Activated naive CD8-positive, alpha-beta T cell treated with anti-CD3 and anti-CD28 coated beads, Interleukin-2, amount 50 U/mL, for 24 hours (primary cell): ENCODE results near the gene GPR25.

ENCODE experiments used
- ATAC-seq: fragments of 150-1000 bp; cut with Tn5 transposase; one replicate; pipeline ENCODE4 v1.10.0; 2021
- DNase-seq: peaks from one replicate; pipeline ENCODE4 v3.0.0; 2021
- H3K27ac Mint-ChIP-seq: one replicate; pipeline ENCODE4 v1.8.0; 2021; ENCODE audit warnings: mild to moderate bottlenecking, mixed read lengths
- H3K27me3 Mint-ChIP-seq: one replicate; pipeline ENCODE4 v1.8.0; 2021; ENCODE audit warnings: mixed read lengths
- H3K36me3 Mint-ChIP-seq: one replicate; pipeline ENCODE4 v1.8.0; 2021; ENCODE audit warnings: low read depth, mixed read lengths
- H3K4me1 Mint-ChIP-seq: one replicate; pipeline ENCODE4 v1.8.0; 2021; ENCODE audit warnings: mixed read lengths
- H3K4me3 Mint-ChIP-seq: one replicate; pipeline ENCODE4 v1.8.0; 2021; ENCODE audit warnings: mild to moderate bottlenecking, moderate library complexity, mixed read lengths
- H3K9me3 Mint-ChIP-seq: one replicate; pipeline ENCODE4 v1.8.0; 2021; ENCODE audit warnings: mixed read lengths

The GPR25 gene

GRCh38 chr1:200862713-200863415 lies 9.9 kb upstream of the GPR25 start:
- ATAC-seq (no peak), DNase-seq (no peak)
- H3K4me3 Mint-ChIP-seq: no peak overlapping the region
- H3K9me3 Mint-ChIP-seq: no peaks in the 10 kb centered on the region
- no peaks in the 10 kb centered on the region for H3K36me3 Mint-ChIP-seq
- peaks cover 44% of the 10 kb centered on the region for H3K4me1 Mint-ChIP-seq
- H3K27me3 Mint-ChIP-seq: peaks cover 6% of the 10 kb centered on the region
- H3K27ac Mint-ChIP-seq: no peak overlapping the region

- H3K36me3 Mint-ChIP-seq: no peaks in the 10 kb centered on the region
Observed at GRCh38 chr1:200866116-200866515, 6.7 kb upstream of the GPR25 start.

GRCh38 chr1:200866521-200866920 lies 6.3 kb upstream of the GPR25 start:
- Mint-ChIP-seq H3K36me3 (no peaks in the 10 kb centered on the region), H3K27me3 (peaks cover 25% of the 10 kb centered on the region), H3K27ac (no peak overlapping the region), H3K9me3 (no peaks in the 10 kb centered on the region), H3K4me1 (peaks cover 54% of the 10 kb centered on the region), H3K4me3 (no peak overlapping the region)
- ATAC-seq (peak; percentile 95), DNase-seq (peak; percentile 67)

More at GRCh38 chr1:200866116-200866515, 6.7 kb upstream of the GPR25 start:
- Mint-ChIP-seq H3K27me3 (peaks cover 20% of the 10 kb centered on the region), H3K4me3 (no peak overlapping the region), H3K9me3 (no peaks in the 10 kb centered on the region), H3K4me1 (peaks cover 54% of the 10 kb centered on the region), H3K27ac (no peak overlapping the region)
- ATAC-seq (no peak), DNase-seq (no peak)

- no peak for ATAC-seq
- Mint-ChIP-seq H3K9me3 (no peaks in the 10 kb centered on the region), H3K4me1 (peaks cover 50% of the 10 kb centered on the region), H3K27ac (no peak overlapping the region), H3K4me3 (no peak overlapping the region), H3K27me3 (peaks cover 31% of the 10 kb centered on the region), H3K36me3 (no peaks in the 10 kb centered on the region)
- no peak for DNase-seq
Observed at GRCh38 chr1:200867018-200867811, 5.6 kb upstream of the GPR25 start.

- no peak overlapping the region for H3K4me3 Mint-ChIP-seq
- ATAC-seq (no peak), DNase-seq (no peak)
- no peak overlapping the region for H3K27ac Mint-ChIP-seq
- H3K9me3 Mint-ChIP-seq: no peaks in the 10 kb centered on the region
- no peaks in the 10 kb centered on the region for H3K36me3 Mint-ChIP-seq
- H3K27me3 Mint-ChIP-seq: peaks cover 44% of the 10 kb centered on the region
- peaks cover 43% of the 10 kb centered on the region for H3K4me1 Mint-ChIP-seq
Observed at GRCh38 chr1:200869376-200869752, 3.4 kb upstream of the GPR25 start.

- ATAC-seq (peak; percentile 33), DNase-seq (peak; percentile 34)
- no peaks in the 10 kb centered on the region for H3K36me3 Mint-ChIP-seq
- no peaks in the 10 kb centered on the region for H3K9me3 Mint-ChIP-seq
- no peak overlapping the region for H3K27ac Mint-ChIP-seq
- H3K4me3 Mint-ChIP-seq: no peak overlapping the region
- H3K27me3 Mint-ChIP-seq: peaks cover 49% of the 10 kb centered on the region
- peaks cover 47% of the 10 kb centered on the region for H3K4me1 Mint-ChIP-seq
Observed at GRCh38 chr1:200869753-200870391, 2.9 kb upstream of the GPR25 start.

- Mint-ChIP-seq H3K27me3 (peaks cover 60% of the 10 kb centered on the region), H3K4me3 (no peak overlapping the region), H3K4me1 (peaks cover 38% of the 10 kb centered on the region), H3K9me3 (no peaks in the 10 kb centered on the region), H3K36me3 (no peaks in the 10 kb centered on the region), H3K27ac (no peak overlapping the region)
- DNase-seq (no peak), ATAC-seq (no peak)
Observed at GRCh38 chr1:200873116-200873670, 412 bp downstream of the GPR25 start.

- Mint-ChIP-seq H3K36me3 (no peaks in the 10 kb centered on the region), H3K27me3 (peaks cover 64% of the 10 kb centered on the region)
- DNase-seq: no peak
Observed at GRCh38 chr1:200873671-200874397, 1.1 kb downstream of the GPR25 start.

GRCh38 chr1:200874694-200875093 lies 1.9 kb downstream of the GPR25 start:
- peaks cover 41% of the 10 kb centered on the region for H3K4me1 Mint-ChIP-seq
- H3K36me3 Mint-ChIP-seq: no peaks in the 10 kb centered on the region
- peaks cover 61% of the 10 kb centered on the region for H3K27me3 Mint-ChIP-seq
- no peak overlapping the region for H3K27ac Mint-ChIP-seq
- no peak overlapping the region for H3K4me3 Mint-ChIP-seq
- no peak for ATAC-seq
- H3K9me3 Mint-ChIP-seq: no peaks in the 10 kb centered on the region
- no peak for DNase-seq

More at GRCh38 chr1:200873671-200874397, 1.1 kb downstream of the GPR25 start:
- ATAC-seq: no peak
- peaks cover 45% of the 10 kb centered on the region for H3K4me1 Mint-ChIP-seq
- no peak overlapping the region for H3K4me3 Mint-ChIP-seq
- no peaks in the 10 kb centered on the region for H3K9me3 Mint-ChIP-seq
- H3K27ac Mint-ChIP-seq: no peak overlapping the region

GRCh38 chr1:200875416-200875815 lies 2.6 kb downstream of the GPR25 start:
- Mint-ChIP-seq H3K4me3 (no peak overlapping the region), H3K36me3 (no peaks in the 10 kb centered on the region), H3K4me1 (peaks cover 40% of the 10 kb centered on the region), H3K27me3 (peaks cover 59% of the 10 kb centered on the region), H3K27ac (no peak overlapping the region), H3K9me3 (no peaks in the 10 kb centered on the region)
- ATAC-seq (no peak), DNase-seq (no peak)

- ATAC-seq (no peak), DNase-seq (no peak)
- Mint-ChIP-seq H3K4me1 (peaks cover 41% of the 10 kb centered on the region), H3K27ac (no peak overlapping the region), H3K4me3 (no peak overlapping the region), H3K36me3 (no peaks in the 10 kb centered on the region), H3K27me3 (peaks cover 45% of the 10 kb centered on the region), H3K9me3 (no peaks in the 10 kb centered on the region)
Observed at GRCh38 chr1:200877010-200877409, 4.2 kb downstream of the GPR25 start.

- H3K9me3 Mint-ChIP-seq: no peaks in the 10 kb centered on the region
- no peak overlapping the region for H3K4me3 Mint-ChIP-seq
- peaks cover 43% of the 10 kb centered on the region for H3K4me1 Mint-ChIP-seq
- H3K27me3 Mint-ChIP-seq: peaks cover 39% of the 10 kb centered on the region
- H3K36me3 Mint-ChIP-seq: no peaks in the 10 kb centered on the region
- DNase-seq (peak; percentile 56), ATAC-seq (peak; percentile 92)
- peak overlapping the region; percentile 35 for H3K27ac Mint-ChIP-seq
Observed at GRCh38 chr1:200877839-200878551, 5.2 kb downstream of the GPR25 start.

- Mint-ChIP-seq H3K36me3 (no peaks in the 10 kb centered on the region), H3K4me1 (peaks cover 38% of the 10 kb centered on the region), H3K27me3 (peaks cover 24% of the 10 kb centered on the region), H3K27ac (no peak overlapping the region), H3K4me3 (no peak overlapping the region), H3K9me3 (no peaks in the 10 kb centered on the region)
- ATAC-seq (peak; percentile 65), DNase-seq (peak; percentile 25)
Observed at GRCh38 chr1:200880212-200880611, 7.4 kb downstream of the GPR25 start.
